ENCODE results near the gene QARS1. TPM values are rescaled to one million over a fixed set of nuclear protein-coding genes. Genes with fewer than 3 reads are reported as not detected.

QARS1 gene
- total and polyA plus RNA-seq, 2 of the 8 experiments (the other 6 are each of a cell fraction or from before 2014, with no cell fraction given): 353 to 581 TPM

DNA sequence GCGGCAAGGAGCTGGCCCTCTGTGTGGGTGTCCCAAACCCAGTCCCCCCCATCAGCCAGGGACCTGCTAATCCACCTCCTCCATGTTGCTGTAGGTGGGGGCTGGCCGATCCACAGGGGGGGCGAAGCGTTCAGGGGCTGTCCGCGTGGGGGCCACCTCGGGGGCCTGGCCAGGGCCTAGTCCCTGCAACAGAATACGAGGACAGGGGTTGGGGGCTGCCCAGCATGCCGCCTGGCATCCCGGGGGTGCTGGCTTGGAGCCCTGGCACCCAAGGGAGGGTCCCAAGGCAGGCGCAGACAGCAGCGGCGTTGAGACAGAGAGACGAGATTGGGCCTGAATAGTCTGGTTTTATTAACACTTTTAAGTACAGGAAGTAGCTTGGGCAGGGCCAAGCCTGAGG, 3.8 kb upstream of the QARS1 start (continued):
- TF ChIP-seq, protein P1, sequence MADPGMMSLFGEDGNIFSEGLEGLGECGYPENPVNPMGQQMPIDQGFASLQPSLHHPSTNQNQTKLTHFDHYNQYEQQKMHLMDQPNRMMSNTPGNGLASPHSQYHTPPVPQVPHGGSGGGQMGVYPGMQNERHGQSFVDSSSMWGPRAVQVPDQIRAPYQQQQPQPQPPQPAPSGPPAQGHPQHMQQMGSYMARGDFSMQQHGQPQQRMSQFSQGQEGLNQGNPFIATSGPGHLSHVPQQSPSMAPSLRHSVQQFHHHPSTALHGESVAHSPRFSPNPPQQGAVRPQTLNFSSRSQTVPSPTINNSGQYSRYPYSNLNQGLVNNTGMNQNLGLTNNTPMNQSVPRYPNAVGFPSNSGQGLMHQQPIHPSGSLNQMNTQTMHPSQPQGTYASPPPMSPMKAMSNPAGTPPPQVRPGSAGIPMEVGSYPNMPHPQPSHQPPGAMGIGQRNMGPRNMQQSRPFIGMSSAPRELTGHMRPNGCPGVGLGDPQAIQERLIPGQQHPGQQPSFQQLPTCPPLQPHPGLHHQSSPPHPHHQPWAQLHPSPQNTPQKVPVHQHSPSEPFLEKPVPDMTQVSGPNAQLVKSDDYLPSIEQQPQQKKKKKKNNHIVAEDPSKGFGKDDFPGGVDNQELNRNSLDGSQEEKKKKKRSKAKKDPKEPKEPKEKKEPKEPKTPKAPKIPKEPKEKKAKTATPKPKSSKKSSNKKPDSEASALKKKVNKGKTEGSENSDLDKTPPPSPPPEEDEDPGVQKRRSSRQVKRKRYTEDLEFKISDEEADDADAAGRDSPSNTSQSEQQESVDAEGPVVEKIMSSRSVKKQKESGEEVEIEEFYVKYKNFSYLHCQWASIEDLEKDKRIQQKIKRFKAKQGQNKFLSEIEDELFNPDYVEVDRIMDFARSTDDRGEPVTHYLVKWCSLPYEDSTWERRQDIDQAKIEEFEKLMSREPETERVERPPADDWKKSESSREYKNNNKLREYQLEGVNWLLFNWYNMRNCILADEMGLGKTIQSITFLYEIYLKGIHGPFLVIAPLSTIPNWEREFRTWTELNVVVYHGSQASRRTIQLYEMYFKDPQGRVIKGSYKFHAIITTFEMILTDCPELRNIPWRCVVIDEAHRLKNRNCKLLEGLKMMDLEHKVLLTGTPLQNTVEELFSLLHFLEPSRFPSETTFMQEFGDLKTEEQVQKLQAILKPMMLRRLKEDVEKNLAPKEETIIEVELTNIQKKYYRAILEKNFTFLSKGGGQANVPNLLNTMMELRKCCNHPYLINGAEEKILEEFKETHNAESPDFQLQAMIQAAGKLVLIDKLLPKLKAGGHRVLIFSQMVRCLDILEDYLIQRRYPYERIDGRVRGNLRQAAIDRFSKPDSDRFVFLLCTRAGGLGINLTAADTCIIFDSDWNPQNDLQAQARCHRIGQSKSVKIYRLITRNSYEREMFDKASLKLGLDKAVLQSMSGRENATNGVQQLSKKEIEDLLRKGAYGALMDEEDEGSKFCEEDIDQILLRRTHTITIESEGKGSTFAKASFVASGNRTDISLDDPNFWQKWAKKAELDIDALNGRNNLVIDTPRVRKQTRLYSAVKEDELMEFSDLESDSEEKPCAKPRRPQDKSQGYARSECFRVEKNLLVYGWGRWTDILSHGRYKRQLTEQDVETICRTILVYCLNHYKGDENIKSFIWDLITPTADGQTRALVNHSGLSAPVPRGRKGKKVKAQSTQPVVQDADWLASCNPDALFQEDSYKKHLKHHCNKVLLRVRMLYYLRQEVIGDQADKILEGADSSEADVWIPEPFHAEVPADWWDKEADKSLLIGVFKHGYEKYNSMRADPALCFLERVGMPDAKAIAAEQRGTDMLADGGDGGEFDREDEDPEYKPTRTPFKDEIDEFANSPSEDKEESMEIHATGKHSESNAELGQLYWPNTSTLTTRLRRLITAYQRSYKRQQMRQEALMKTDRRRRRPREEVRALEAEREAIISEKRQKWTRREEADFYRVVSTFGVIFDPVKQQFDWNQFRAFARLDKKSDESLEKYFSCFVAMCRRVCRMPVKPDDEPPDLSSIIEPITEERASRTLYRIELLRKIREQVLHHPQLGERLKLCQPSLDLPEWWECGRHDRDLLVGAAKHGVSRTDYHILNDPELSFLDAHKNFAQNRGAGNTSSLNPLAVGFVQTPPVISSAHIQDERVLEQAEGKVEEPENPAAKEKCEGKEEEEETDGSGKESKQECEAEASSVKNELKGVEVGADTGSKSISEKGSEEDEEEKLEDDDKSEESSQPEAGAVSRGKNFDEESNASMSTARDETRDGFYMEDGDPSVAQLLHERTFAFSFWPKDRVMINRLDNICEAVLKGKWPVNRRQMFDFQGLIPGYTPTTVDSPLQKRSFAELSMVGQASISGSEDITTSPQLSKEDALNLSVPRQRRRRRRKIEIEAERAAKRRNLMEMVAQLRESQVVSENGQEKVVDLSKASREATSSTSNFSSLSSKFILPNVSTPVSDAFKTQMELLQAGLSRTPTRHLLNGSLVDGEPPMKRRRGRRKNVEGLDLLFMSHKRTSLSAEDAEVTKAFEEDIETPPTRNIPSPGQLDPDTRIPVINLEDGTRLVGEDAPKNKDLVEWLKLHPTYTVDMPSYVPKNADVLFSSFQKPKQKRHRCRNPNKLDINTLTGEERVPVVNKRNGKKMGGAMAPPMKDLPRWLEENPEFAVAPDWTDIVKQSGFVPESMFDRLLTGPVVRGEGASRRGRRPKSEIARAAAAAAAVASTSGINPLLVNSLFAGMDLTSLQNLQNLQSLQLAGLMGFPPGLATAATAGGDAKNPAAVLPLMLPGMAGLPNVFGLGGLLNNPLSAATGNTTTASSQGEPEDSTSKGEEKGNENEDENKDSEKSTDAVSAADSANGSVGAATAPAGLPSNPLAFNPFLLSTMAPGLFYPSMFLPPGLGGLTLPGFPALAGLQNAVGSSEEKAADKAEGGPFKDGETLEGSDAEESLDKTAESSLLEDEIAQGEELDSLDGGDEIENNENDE (IDR thresholded peaks at IDR 0.05; ENCODE audit: insufficient replicate concordance, low read length): no peak
- TF ChIP-seq GTF2F1 (IDR thresholded peaks at IDR 0.05; ENCODE audit: borderline replicate concordance, low read depth, low read length) (no peak), SIN3A (conservative IDR thresholded peaks at IDR 0.05 in 1 of 2, IDR thresholded peaks at IDR 0.05 in 1 of 2; ENCODE audit: low read depth in 1 of 2, low read length in 2 of 2) (no peak), CHD1 (IDR thresholded peaks at IDR 0.05; ENCODE audit: low read depth, low read length) (no peak), CBX5 (IDR thresholded peaks at IDR 0.05; ENCODE audit: low read depth, low read length) (no peak), CREB1 (IDR thresholded peaks at IDR 0.05) (no peak), KDM1A (IDR thresholded peaks at IDR 0.05; ENCODE audit: borderline replicate concordance, low read length) (no peak)

Data from H1 (cell line).